DND-41 (cell line): ENCODE results near the gene SPTBN5.

Experiments
- ATAC-seq: fragments of 200-7000 bp; cut with Tn5 transposase; 3 replicates; pipeline ENCODE4 v1.9.1; 2021; ENCODE audit warnings: low read depth; ENCODE audit not compliant: insufficient read depth
- DNase-seq: peaks from one replicate; pipeline ENCODE4 v3.0.0-alpha.2; 2020
- H2AFZ ChIP-seq: 2 replicates; pipeline ENCODE4 v1.6.0; 2012; ENCODE audit warnings: low read depth, low read length
- H3K27ac ChIP-seq: 2 replicates; pipeline ENCODE4 v1.5.1; 2012; ENCODE audit warnings: low read length, inconsistent platforms
- H3K27me3 ChIP-seq: fragments of 200-600 bp; sonication (generic); 2 replicates; pipeline ENCODE4 v1.6.0; 2012; ENCODE audit warnings: low read length, mild to moderate bottlenecking, inconsistent platforms; ENCODE audit not compliant: insufficient read depth, poor library complexity
- H3K36me3 ChIP-seq: 2 replicates; pipeline ENCODE4 v1.5.1; 2012; ENCODE audit warnings: low read length, inconsistent platforms; ENCODE audit not compliant: insufficient read depth
- H3K4me1 ChIP-seq: 2 replicates; pipeline ENCODE4 v1.5.1; 2012; ENCODE audit warnings: mild to moderate bottlenecking, low read length; ENCODE audit not compliant: insufficient read depth
- H3K4me2 ChIP-seq: 2 replicates; pipeline ENCODE4 v1.6.0; 2012; ENCODE audit warnings: mild to moderate bottlenecking, moderate library complexity, low read length, inconsistent platforms; ENCODE audit not compliant: insufficient read depth
- H3K4me3 ChIP-seq, 2 experiments: fragments of 200-600 bp in 1 of 2; shearing (Covaris generic) in 1 of 2; 2 replicates each; pipeline ENCODE4 v1.5.1; 2012 to 2016; ENCODE audit warnings: inconsistent platforms in 2 of 2, low read length in 2 of 2, mild to moderate bottlenecking in 2 of 2, low read depth in 1 of 2, moderate library complexity in 1 of 2
- H3K79me2 ChIP-seq: 2 replicates; pipeline ENCODE4 v1.6.0; 2012; ENCODE audit warnings: low read length, inconsistent platforms; ENCODE audit not compliant: insufficient read depth
- H3K9ac ChIP-seq: 2 replicates; pipeline ENCODE4 v1.6.0; 2012; ENCODE audit warnings: low read depth, mild to moderate bottlenecking, inconsistent platforms, low read length, moderate library complexity
- H3K9me3 ChIP-seq: 2 replicates; pipeline ENCODE4 v1.5.1; 2012; ENCODE audit warnings: low read length, moderate library complexity, mild to moderate bottlenecking, inconsistent platforms; ENCODE audit not compliant: insufficient read depth, severe bottlenecking
- H4K20me1 ChIP-seq: 2 replicates; pipeline ENCODE4 v1.6.0; 2012; ENCODE audit warnings: low read length; ENCODE audit not compliant: insufficient read depth
- EZH2 ChIP-seq: IDR thresholded peaks from 3 replicates; pipeline ENCODE4 v1.6.1; 2012; ENCODE audit warnings: borderline replicate concordance, low read depth, mild to moderate bottlenecking, moderate library complexity, low read length, inconsistent platforms; ENCODE audit not compliant: severe bottlenecking
- TF ChIP-seq, protein P1 (sequence below): IDR thresholded peaks from 2 replicates; pipeline ENCODE4 v1.5.1; 2012; ENCODE audit warnings: borderline replicate concordance, low read length, moderate library complexity, mild to moderate bottlenecking; ENCODE audit not compliant: poor library complexity, severe bottlenecking; ENCODE audit errors: extremely low read depth

SPTBN5 gene

GRCh38 chr15:41928637-41929620 is 35.1 kb upstream of the SPTBN5 start:
- Histone ChIP-seq H3K79me2 (no peaks in the 10 kb centered on the region), H2AFZ (no peak overlapping the region), H3K4me2 (no peak overlapping the region), H4K20me1 (no peaks in the 10 kb centered on the region), H3K9ac (no peak overlapping the region), H3K27ac (no peak overlapping the region), H3K27me3 (no peaks in the 10 kb centered on the region), H3K4me1 (peaks cover 2% of the 10 kb centered on the region; the same call in 1 of the 2 replicates), H3K36me3 (no peaks in the 10 kb centered on the region), H3K9me3 (no peaks in the 10 kb centered on the region), H3K4me3 (no peak overlapping the region)
- ATAC-seq (no peak), DNase-seq (no peak)
- TF ChIP-seq, protein P1, sequence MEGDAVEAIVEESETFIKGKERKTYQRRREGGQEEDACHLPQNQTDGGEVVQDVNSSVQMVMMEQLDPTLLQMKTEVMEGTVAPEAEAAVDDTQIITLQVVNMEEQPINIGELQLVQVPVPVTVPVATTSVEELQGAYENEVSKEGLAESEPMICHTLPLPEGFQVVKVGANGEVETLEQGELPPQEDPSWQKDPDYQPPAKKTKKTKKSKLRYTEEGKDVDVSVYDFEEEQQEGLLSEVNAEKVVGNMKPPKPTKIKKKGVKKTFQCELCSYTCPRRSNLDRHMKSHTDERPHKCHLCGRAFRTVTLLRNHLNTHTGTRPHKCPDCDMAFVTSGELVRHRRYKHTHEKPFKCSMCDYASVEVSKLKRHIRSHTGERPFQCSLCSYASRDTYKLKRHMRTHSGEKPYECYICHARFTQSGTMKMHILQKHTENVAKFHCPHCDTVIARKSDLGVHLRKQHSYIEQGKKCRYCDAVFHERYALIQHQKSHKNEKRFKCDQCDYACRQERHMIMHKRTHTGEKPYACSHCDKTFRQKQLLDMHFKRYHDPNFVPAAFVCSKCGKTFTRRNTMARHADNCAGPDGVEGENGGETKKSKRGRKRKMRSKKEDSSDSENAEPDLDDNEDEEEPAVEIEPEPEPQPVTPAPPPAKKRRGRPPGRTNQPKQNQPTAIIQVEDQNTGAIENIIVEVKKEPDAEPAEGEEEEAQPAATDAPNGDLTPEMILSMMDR = no peak
- no peak for TF ChIP-seq EZH2

DNA sequence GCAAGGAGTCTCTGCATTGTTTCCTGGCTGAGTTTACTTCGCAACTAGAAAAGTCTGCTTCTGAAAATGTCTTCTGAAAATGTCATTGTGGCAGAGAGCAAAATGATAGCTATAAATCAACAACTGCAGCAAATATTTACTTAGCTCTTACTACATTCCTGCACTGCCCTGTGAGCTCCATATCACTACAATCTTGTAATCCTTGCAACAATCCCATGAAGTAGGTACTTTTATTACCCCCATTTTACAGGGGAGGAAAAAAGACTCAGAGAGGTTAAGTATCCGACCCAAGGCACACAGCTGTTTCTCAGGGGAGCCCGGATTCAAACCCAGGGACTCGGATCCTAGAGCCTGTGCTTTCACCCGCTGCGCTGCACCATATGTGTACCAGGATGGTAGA is 34.2 kb upstream of the SPTBN5 start:
- no peak for ATAC-seq
- Histone ChIP-seq H3K4me1 (no peaks in the 10 kb centered on the region), H3K4me3 (no peak overlapping the region), H3K79me2 (no peaks in the 10 kb centered on the region), H2AFZ (no peak overlapping the region), H3K27me3 (no peaks in the 10 kb centered on the region), H4K20me1 (no peaks in the 10 kb centered on the region), H3K27ac (no peak overlapping the region), H3K9ac (no peak overlapping the region), H3K4me2 (no peak overlapping the region), H3K9me3 (no peaks in the 10 kb centered on the region), H3K36me3 (no peaks in the 10 kb centered on the region)
- no peak for DNase-seq
- TF ChIP-seq EZH2 = no peak
- TF ChIP-seq, protein P1 = no peak

- no peak overlapping the region for H3K9ac ChIP-seq
- no peak overlapping the region for H2AFZ ChIP-seq
- no peaks in the 10 kb centered on the region for H3K27me3 ChIP-seq
- H3K36me3 ChIP-seq = no peaks in the 10 kb centered on the region
- TF ChIP-seq EZH2 = no peak
- TF ChIP-seq, protein P1 = no peak
- H3K9me3 ChIP-seq = no peaks in the 10 kb centered on the region
- no peak overlapping the region for H3K4me2 ChIP-seq
- DNase-seq (no peak), ATAC-seq (no peak)
- no peak overlapping the region for H3K27ac ChIP-seq
- H3K4me1 ChIP-seq = no peaks in the 10 kb centered on the region
- no peaks in the 10 kb centered on the region for H3K79me2 ChIP-seq
- no peak overlapping the region for H3K4me3 ChIP-seq
- no peaks in the 10 kb centered on the region for H4K20me1 ChIP-seq
Observed at GRCh38 chr15:41927536-41927935, 33.7 kb upstream of the SPTBN5 start.
